ENCODE data around the gene AGPAT4. TPM values are rescaled to one million over a fixed set of nuclear protein-coding genes. Genes with fewer than 3 reads are reported as not detected.

Gene AGPAT4
- total RNA-seq, 4 donors from 2014 or later: 1.0 to 17.4 (median 6.4) TPM

GRCh38 chr6:161238500-161238899 lies 35.4 kb downstream of the AGPAT4 start:
- peaks cover 0 to 44% (median 9%) of the 10 kb centered on the region in 3 donors for H3K4me1 ChIP-seq
- no peaks in the 10 kb centered on the region for H3K36me3 ChIP-seq
- H3K27ac ChIP-seq: peak overlapping the region in 3 of 4 donors; percentile 59 to 71 (median 66)
- DNase-seq: no peak
- no peaks in the 10 kb centered on the region for H3K27me3 ChIP-seq
- no peaks in the 10 kb centered on the region for H3K9me3 ChIP-seq
- no peak overlapping the region for H3K4me3 ChIP-seq
- 58 to 67% methylated on average over 5 of the region's 5 CpGs for WGBS, 2 donors
- intact Hi-C loops (cut with DNase I): no loop called here
- TF ChIP-seq POLR2A (IDR thresholded peaks at IDR 0.05) (no peak), CTCF (IDR thresholded peaks at IDR 0.05) (peak in 2 of 6 experiments; percentile 11 to 46)

- WGBS, 2 donors: 47 to 65% methylated on average over 4 to 5 of the region's 6 CpGs
- Histone ChIP-seq H3K27ac (peak overlapping the region in 2 of 4 donors; percentile 6 to 26), H3K9me3 (no peaks in the 10 kb centered on the region), H3K36me3 (no peaks in the 10 kb centered on the region), H3K27me3 (no peaks in the 10 kb centered on the region), H3K4me3 (no peak overlapping the region), H3K4me1 (peaks cover 0 to 44% (median 9%) of the 10 kb centered on the region in 3 donors)
- TF ChIP-seq CTCF (IDR thresholded peaks at IDR 0.05): no peak
- TF ChIP-seq POLR2A (IDR thresholded peaks at IDR 0.05): no peak
- intact Hi-C loops (cut with DNase I): no loop called here
- no peak for DNase-seq
These were observed 35.8 kb downstream of the AGPAT4 start for GRCh38 chr6:161238081-161238480.

- Histone ChIP-seq H3K36me3 (no peaks in the 10 kb centered on the region), H3K27ac (no peak overlapping the region), H3K27me3 (no peaks in the 10 kb centered on the region), H3K9me3 (no peaks in the 10 kb centered on the region), H3K4me3 (no peak overlapping the region), H3K4me1 (peaks cover 0 to 44% (median 9%) of the 10 kb centered on the region in 3 donors)
- DNase-seq: no peak
- intact Hi-C loops (cut with DNase I): no loop called here
- TF ChIP-seq POLR2A (IDR thresholded peaks at IDR 0.05) (no peak), CTCF (IDR thresholded peaks at IDR 0.05) (no peak)
- WGBS, 2 donors: 85 to 86% methylated on average over 1 of the region's 1 CpG
These were observed 36.7 kb downstream of the AGPAT4 start for GRCh38 chr6:161237176-161237575.

- Histone ChIP-seq H3K9me3 (no peaks in the 10 kb centered on the region), H3K27ac (no peak overlapping the region), H3K36me3 (no peaks in the 10 kb centered on the region), H3K4me3 (no peak overlapping the region), H3K4me1 (peaks cover 0 to 44% (median 9%) of the 10 kb centered on the region in 3 donors), H3K27me3 (no peaks in the 10 kb centered on the region)
- intact Hi-C loops (cut with DNase I): no loop called here
- TF ChIP-seq CTCF (IDR thresholded peaks at IDR 0.05) (no peak), POLR2A (IDR thresholded peaks at IDR 0.05) (no peak)
- 65 to 72% methylated on average over 15 of the region's 15 CpGs for WGBS, 2 donors
- DNase-seq: no peak
These were observed 37.9 kb downstream of the AGPAT4 start for GRCh38 chr6:161235776-161236633.

GRCh38 chr6:161233986-161234661 lies 39.7 kb downstream of the AGPAT4 start:
- no peaks in the 10 kb centered on the region for H3K36me3 ChIP-seq
- H3K4me1 ChIP-seq: peaks cover 6 to 41% (median 14%) of the 10 kb centered on the region in 3 donors
- intact Hi-C loops (cut with DNase I): no loop called here
- WGBS, 2 donors: 47 to 65% methylated on average over 7 to 9 of the region's 10 CpGs
- H3K27me3 ChIP-seq: no peaks in the 10 kb centered on the region
- TF ChIP-seq POLR2A (IDR thresholded peaks at IDR 0.05): no peak
- TF ChIP-seq CTCF (IDR thresholded peaks at IDR 0.05): no peak
- DNase-seq: no peak
- no peaks in the 10 kb centered on the region for H3K9me3 ChIP-seq
- no peak overlapping the region for H3K4me3 ChIP-seq
- peak overlapping the region in 1 of 4 donors; percentile 62 for H3K27ac ChIP-seq
